Ovary (tissue), 9 donors: ENCODE data around the gene ZNF750. TPM values are rescaled to one million over a fixed set of nuclear protein-coding genes. Genes with fewer than 3 reads are reported as not detected.

Experiments used
- DNase-seq, 5 donors: peaks; one replicate each; pipeline ENCODE4 v3.0.0-alpha.2; 2019 to 2020
- H3K27ac ChIP-seq, 2 donors: fragments of 200-600 bp; one replicate each; pipeline versions ENCODE4 v1.5.1 to v1.8.0; 2019 to 2022
- H3K27me3 ChIP-seq: fragments of 200-600 bp; one replicate; pipeline ENCODE4 v1.8.0; 2022
- H3K36me3 ChIP-seq: fragments of 200-600 bp; sonication (generic); one replicate; pipeline ENCODE4 v1.5.1; 2019
- H3K4me1 ChIP-seq: one replicate; pipeline ENCODE4 v1.8.1; 2013; ENCODE audit warnings: mild to moderate bottlenecking, moderate library complexity; ENCODE audit not compliant: insufficient read depth
- H3K4me3 ChIP-seq: fragments of 200-600 bp; sonication (generic); one replicate; pipeline ENCODE4 v1.5.1; 2017
- H3K9me3 ChIP-seq, 2 donors: fragments of 200-600 bp in 1 of 2; sonication (generic) in 1 of 2; one replicate each; pipeline versions ENCODE4 v1.5.1 to v1.8.1; 2013 to 2019; ENCODE audit warnings: mild to moderate bottlenecking in 1 of 2, moderate library complexity in 1 of 2
- CTCF ChIP-seq, 3 donors: fragments of 450-650 bp in 2 of 3; fragments of 200-600 bp in 1 of 3; IDR thresholded peaks; one replicate each; pipeline versions ENCODE4 v1.5.1 to v1.8.0; 2016 to 2022; ENCODE audit warnings: antibody characterized with exemption in 3 of 3, mild to moderate bottlenecking in 1 of 3
- EP300 ChIP-seq: sonication (generic); formaldehyde crosslinking; IDR thresholded peaks from one replicate; pipeline ENCODE4 v1.6.1; 2017; ENCODE audit warnings: antibody characterized with exemption
- POLR2A ChIP-seq: fragments of 450-650 bp; IDR thresholded peaks from one replicate; pipeline ENCODE4 v1.6.1; 2017; ENCODE audit warnings: antibody characterized with exemption, mild to moderate bottlenecking, moderate library complexity
- WGBS, 3 donors: extraction: QIAGEN DNeasy Blood & Tissue Kit in 1 of 3; methylation state at CpG; one replicate each; pipeline versions ENCODE4 v1.1.5 to v1.1.7; 2013 to 2017; 5-methylcytosine and 5-hydroxymethylcytosine counted together
- intact Hi-C, 4 donors: fragments of 100-400 bp; cut with DNase I; formaldehyde crosslinking; loops; one replicate each; pipeline versions ENCODE4 v1.11.0 to v1.15.1; 2022 to 2023
- polyA plus RNA-seq, 2 donors: library from polyadenylated mRNA; stranded (reverse); fragments of 200-250 nt in 1 of 2; fragments of 350-450 nt in 1 of 2; fragmentation: Illumina TruSeq in 1 of 2; extraction: RNeasy Lipid Tissue Mini Kit (QIAGEN cat#74804) in 1 of 2; gene quantifications; one replicate each; pipeline ENCODE4 v1.2.3, GENCODE V29; 2013 to 2014
- total RNA-seq, 7 donors: library from RNA; depleted of rRNA in 2 of 7; stranded (reverse); fragments of >200 nt in 2 of 7; fragmentation: NEBNext Ultra II Directional in 3 of 7; extraction: Animal tissue kit (Norgen Biotek cat#: 25700) in 3 of 7; gene quantifications; one replicate each; pipeline versions ENCODE4 v1.1.0 to v1.2.4, GENCODE V29; 2016 to 2023
- donor health status: DM: no; HTN: no; CAD: no; lungs with moderate emphysema.
- donor health status: DM: no; HTN: no; CAD: no.
- donor health status: Bipolar disorder and iron deficiency.
- donor health status: DM: yes; HTN: yes; CAD: no.
- donor health status: DM: no; HTN: no; CAD: no.
- donor health status: DM: yes; HTN: yes; CAD: no.

ZNF750 gene
- total and polyA plus RNA-seq, 9 donors: 0.02 TPM; not detected in 8

GRCh38 chr17:82807101-82807500 lies 32.7 kb downstream of the ZNF750 start:
- Histone ChIP-seq H3K4me3 (no peak overlapping the region), H3K27ac (no peak overlapping the region), H3K4me1 (peaks cover 8% of the 10 kb centered on the region), H3K27me3 (no peaks in the 10 kb centered on the region), H3K36me3 (no peaks in the 10 kb centered on the region), H3K9me3 (no peaks in the 10 kb centered on the region)
- TF ChIP-seq CTCF (IDR thresholded peaks at IDR 0.05): no peak
- no peak for TF ChIP-seq POLR2A
- no peak for TF ChIP-seq EP300
- intact Hi-C loops: no loop called here
- no peak for DNase-seq
- 77 to 83% (median 82%) methylated on average over 9 of the region's 9 CpGs for WGBS, 3 donors

- no peak overlapping the region for H3K4me3 ChIP-seq
- H3K27me3 ChIP-seq: no peaks in the 10 kb centered on the region
- intact Hi-C loops: no loop called here
- no peaks in the 10 kb centered on the region for H3K9me3 ChIP-seq
- no peak for DNase-seq
- H3K36me3 ChIP-seq: no peaks in the 10 kb centered on the region
- H3K27ac ChIP-seq: no peak overlapping the region
- no peak for TF ChIP-seq POLR2A
- no peak for TF ChIP-seq EP300
- no peak for TF ChIP-seq CTCF (IDR thresholded peaks at IDR 0.05)
- 86 to 93% (median 88%) methylated on average over 21 of the region's 21 CpGs for WGBS, 3 donors
- peaks cover 8% of the 10 kb centered on the region for H3K4me1 ChIP-seq
Measured at GRCh38 chr17:82806645-82807044, 33.2 kb downstream of the ZNF750 start.

DNA sequence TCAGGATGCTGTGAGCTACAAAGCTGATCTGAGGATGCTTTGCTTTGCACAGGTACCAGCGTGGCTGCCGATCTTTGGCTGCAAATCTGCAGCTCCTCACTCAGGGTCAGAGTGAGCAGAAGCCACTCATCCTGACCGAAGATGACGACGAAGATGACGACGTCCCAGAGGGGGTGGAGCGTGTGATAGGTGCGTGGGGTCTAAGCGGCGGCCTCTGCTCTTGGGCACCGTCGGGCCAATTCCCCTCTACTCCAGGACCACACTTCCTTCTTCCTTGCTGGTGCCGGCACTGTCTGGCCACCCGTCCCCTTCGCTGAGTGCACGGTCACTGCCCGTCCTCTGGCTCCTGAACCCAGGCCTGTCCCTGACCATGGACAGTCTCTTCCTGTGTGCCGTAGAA lies 34.0 kb downstream of the ZNF750 start:
- DNase-seq: peak in 1 of 5 donors; percentile 24
- WGBS, 3 donors: 93 to 95% (median 93%) methylated on average over 19 of the region's 19 CpGs
- intact Hi-C loops: no loop called here
- Histone ChIP-seq H3K9me3 (no peaks in the 10 kb centered on the region), H3K27ac (no peak overlapping the region), H3K27me3 (no peaks in the 10 kb centered on the region), H3K36me3 (no peaks in the 10 kb centered on the region), H3K4me1 (peaks cover 8% of the 10 kb centered on the region), H3K4me3 (no peak overlapping the region)
- no peak for TF ChIP-seq EP300
- TF ChIP-seq CTCF (IDR thresholded peaks at IDR 0.05): no peak
- no peak for TF ChIP-seq POLR2A

- H3K27me3 ChIP-seq: no peaks in the 10 kb centered on the region
- no peaks in the 10 kb centered on the region for H3K36me3 ChIP-seq
- peak overlapping the region in 1 of 2 donors; percentile 73 for H3K27ac ChIP-seq
- H3K9me3 ChIP-seq: no peaks in the 10 kb centered on the region
- DNase-seq: no peak
- H3K4me3 ChIP-seq: no peak overlapping the region
- peaks cover 8% of the 10 kb centered on the region for H3K4me1 ChIP-seq
- intact Hi-C loops: no loop called here
- 65 to 76% (median 68%) methylated on average over 13 of the region's 13 CpGs for WGBS, 3 donors
- TF ChIP-seq POLR2A: no peak
- no peak for TF ChIP-seq EP300
- no peak for TF ChIP-seq CTCF (IDR thresholded peaks at IDR 0.05)
Measured at GRCh38 chr17:82805254-82805653, 34.6 kb downstream of the ZNF750 start.
